GM12878 (cell line): ENCODE measurements around the gene PRPSAP2. TPM values are rescaled to one million over a fixed set of nuclear protein-coding genes. Genes with fewer than 3 reads are reported as not detected.

ENCODE experiments used
- ATAC-seq: fragments of 200-7000 bp; cut with Tn5 transposase; 3 replicates; pipeline ENCODE4 v1.9.1; 2020; ENCODE audit warnings: mild to moderate bottlenecking, moderate library complexity
- BruUV-seq: library from RNA; stranded (reverse); fragments of 400-500 nt; replicated peaks from 2 replicates; lab custom pipeline; 2021; lab: Mats Ljungman, UMichigan
- CTCF ChIA-PET: fragments of 300-600 bp; sonication (Branson Sonifier 250); formaldehyde crosslinking; extraction: SDS; loops from one replicate; lab custom pipeline; 2021; ENCODE audit warnings: inconsistent platforms; lab: Yijun Ruan, JAX
- POLR2A ChIA-PET: fragments of 350-600 bp; formaldehyde crosslinking; extraction: SDS; loops from one replicate; lab custom pipeline; 2021; ENCODE audit warnings: inconsistent platforms; lab: Charles Lee
- RAD21 ChIA-PET: fragments of 300-600 bp; sonication (Branson Sonifier 250); formaldehyde crosslinking; loops from one replicate; lab custom pipeline; 2023; ENCODE audit warnings: antibody characterized with exemption; ENCODE audit not compliant: unreplicated experiment; lab: Charles Lee
- SMC1A ChIA-PET: fragments of 300-600 bp; sonication (Branson Sonifier 250); formaldehyde crosslinking; loops from one replicate; lab custom pipeline; 2023; ENCODE audit not compliant: unreplicated experiment, uncharacterized antibody; lab: Charles Lee
- DNase-seq: peaks from one replicate; pipeline ENCODE4 v3.0.0-alpha.2; 2011; ENCODE audit warnings: low read depth, low spot score
- FAIRE-seq: peaks from 3 replicates; lab custom pipeline; 2011; peaks lifted over from hg19 to GRCh38; lab: Jason Lieb, UNC
- H2AFZ ChIP-seq: 2 replicates; pipeline ENCODE4 v1.6.0; 2011; ENCODE audit warnings: low read depth, low read length, control low read depth; ENCODE audit not compliant: control insufficient read depth
- H3K27ac ChIP-seq: 2 replicates; pipeline ENCODE4 v1.5.1; 2011; ENCODE audit warnings: control low read depth; ENCODE audit not compliant: control insufficient read depth, insufficient read depth
- H3K27me3 ChIP-seq, 2 experiments: replicated peaks in 1 of 2; 2 replicates each; pipeline versions ENCODE4 v1.6.0 to v1.6.1; 2011; ENCODE audit warnings: low read length in 1 of 2; ENCODE audit not compliant: control insufficient read depth in 2 of 2, insufficient read depth in 2 of 2
- H3K36me3 ChIP-seq, 2 experiments: 2 replicates each; pipeline ENCODE4 v1.5.1; 2011; ENCODE audit warnings: low read length in 1 of 2; ENCODE audit not compliant: control insufficient read depth in 2 of 2, insufficient read depth in 2 of 2
- H3K4me1 ChIP-seq: 2 replicates; pipeline ENCODE4 v1.6.1; 2011; ENCODE audit warnings: mild to moderate bottlenecking, low read length, moderate library complexity, mixed read lengths; ENCODE audit not compliant: control insufficient read depth, insufficient read depth
- H3K4me2 ChIP-seq: 2 replicates; pipeline ENCODE4 v1.6.0; 2011; ENCODE audit warnings: control low read depth; ENCODE audit not compliant: control insufficient read depth, insufficient read depth
- H3K4me3 ChIP-seq: fragments of 200-600 bp; sonication (generic); 2 replicates; pipeline ENCODE4 v1.5.1; 2016
- H3K79me2 ChIP-seq: 2 replicates; pipeline ENCODE4 v1.6.0; 2011; ENCODE audit warnings: low read length; ENCODE audit not compliant: control insufficient read depth, insufficient read depth
- H3K9ac ChIP-seq: 2 replicates; pipeline ENCODE4 v1.8.0; 2011; ENCODE audit warnings: low read length, control low read depth, mixed read lengths; ENCODE audit not compliant: control insufficient read depth, insufficient read depth
- H3K9me3 ChIP-seq: replicated peaks from 3 replicates; pipeline ENCODE4 v1.5.1; 2011; ENCODE audit warnings: mild to moderate bottlenecking, low read length; ENCODE audit not compliant: control insufficient read depth, insufficient read depth
- H4K20me1 ChIP-seq: 2 replicates; pipeline ENCODE4 v1.6.0; 2011; ENCODE audit not compliant: control insufficient read depth, insufficient read depth
- BCL11A ChIP-seq: IDR thresholded peaks from 2 replicates; pipeline ENCODE4 v1.6.1; 2011; ENCODE audit warnings: low read depth, low read length
- BHLHE40 ChIP-seq, 2 experiments: fragments of 450-650 bp in 1 of 2; IDR thresholded peaks; 2 replicates each; pipeline ENCODE4 v1.6.1; 2011 to 2017; ENCODE audit warnings: low read depth in 2 of 2, borderline replicate concordance in 1 of 2, improper control_type of control experiment in 1 of 2, low read length in 1 of 2, mild to moderate bottlenecking in 1 of 2
- CHD2 ChIP-seq: IDR thresholded peaks from 2 replicates; pipeline ENCODE4 v1.6.1; 2011; ENCODE audit warnings: low read depth, low read length, improper control_type of control experiment, borderline replicate concordance
- ETV6 ChIP-seq, 2 experiments: fragments of 450-650 bp in 1 of 2; IDR thresholded peaks in 1 of 2; conservative IDR thresholded peaks in 1 of 2; 2 replicates each; pipeline ENCODE4 v1.6.1; 2014; ENCODE audit warnings: antibody characterized with exemption in 1 of 2, borderline replicate concordance in 1 of 2, low read depth in 1 of 2, mild to moderate bottlenecking in 1 of 2, moderate library complexity in 1 of 2
- HDAC2 ChIP-seq: fragments of 200-600 bp; sonication (generic); IDR thresholded peaks from 2 replicates; pipeline ENCODE4 v1.6.1; 2017
- HDAC6 ChIP-seq: fragments of 200-600 bp; sonication (generic); IDR thresholded peaks from one replicate; pipeline ENCODE4 v1.8.0; 2017; ENCODE audit warnings: antibody characterized with exemption; ENCODE audit not compliant: unreplicated experiment
- HSF1 ChIP-seq: fragments of 150-350 bp; IDR thresholded peaks from 2 replicates; pipeline ENCODE4 v1.6.1; 2014; ENCODE audit warnings: mild to moderate bottlenecking, low read depth, low read length
- SMC3 ChIP-seq: IDR thresholded peaks from 2 replicates; pipeline ENCODE4 v1.6.1; 2011; ENCODE audit warnings: low read length, improper control_type of control experiment, borderline replicate concordance
- TCF12 ChIP-seq: IDR thresholded peaks from 2 replicates; pipeline ENCODE4 v1.6.1; 2011; ENCODE audit warnings: low read depth, mild to moderate bottlenecking, low read length
- USF1 ChIP-seq: IDR thresholded peaks from 2 replicates; pipeline ENCODE4 v1.6.1; 2011; ENCODE audit warnings: borderline replicate concordance, low read depth, mild to moderate bottlenecking, moderate library complexity, mixed read lengths, low read length; ENCODE audit not compliant: insufficient read depth; ENCODE audit errors: extremely low read length
- USF2 ChIP-seq: IDR thresholded peaks from 2 replicates; pipeline ENCODE4 v1.6.1; 2011; ENCODE audit warnings: low read depth, low read length, improper control_type of control experiment, borderline replicate concordance
- WGBS: methylation state at CpG from one replicate; pipeline ENCODE4 v1.1.6; 2016; ENCODE audit warnings: low lambda C conversion rate; ENCODE audit not compliant: insufficient replicate concordance, insufficient coverage; ENCODE audit errors: missing lambda C conversion rate; 5-methylcytosine and 5-hydroxymethylcytosine counted together
- in situ Hi-C: fragments of 300-500 bp; cut with MboI; formaldehyde crosslinking; loops from 9 replicates; pipeline ENCODE4 v1.14.3; 2018; ENCODE audit warnings: mixed read lengths
- intact Hi-C: fragments of 100-400 bp; cut with micrococcal nuclease; formaldehyde crosslinking; loops from one replicate; pipeline ENCODE4 v1.14.2; 2022; ENCODE audit not compliant: unreplicated experiment
- polyA plus RNA-seq, 11 experiments: library from polyadenylated mRNA; depleted of rRNA in 4 of 11; unstranded in 6 of 11; stranded (reverse) in 5 of 11; fragments of >200 nt; fragmentation: Nextera tagmentation in 4 of 11; fragmentation: Illumina TruSeq in 1 of 11; extraction: Ambion mirVana in 4 of 11; extraction: Trizol in 1 of 11; gene quantifications; 1 replicate in 1 of 11; 2 replicates in 10 of 11; pipeline versions ENCODE4 v1.2.1 to v1.2.3, GENCODE V29; 2011 to 2016; ENCODE audit warnings: inconsistent platforms in 2 of 11, missing spikeins in 2 of 11, low read depth in 1 of 11
- total RNA-seq, 4 experiments: library from RNA; depleted of rRNA in 3 of 4; stranded (reverse); fragments of >200 nt in 3 of 4; fragmentation: Illumina TruSeq in 1 of 4; extraction: Trizol in 1 of 4; gene quantifications; 2 replicates each; pipeline versions ENCODE4 v1.2.1 to v1.2.3, GENCODE V29; 2013 to 2021

The PRPSAP2 gene
- total and polyA plus RNA-seq, 10 of the 15 experiments (the other 5 are each of a cell fraction or from before 2014, with no cell fraction given): 33.2 to 102 (median 83.8) TPM

- CTCF ChIA-PET: interaction anchor here (1.5 to 1.8 kb wide), 2 partner anchors 9 to 100 kb away, joined by 5 to 7 read pairs; partner anchors contain the start of gene PRPSAP2
- no peak for DNase-seq
Measured at GRCh38 chr17:18958611-18959010, 100.7 kb downstream of the PRPSAP2 start.

More at GRCh38 chr17:18958611-18959010, 100.7 kb downstream of the PRPSAP2 start:
- intact Hi-C loops (no loop called here), in situ Hi-C loops (no loop called here)
- POLR2A ChIA-PET: no interaction called here
- RAD21 ChIA-PET: interaction anchor here (1.7 kb wide), 1 partner anchor 66 kb away, joined by 4 read pairs; no protein-coding TSS in a partner anchor
- SMC1A ChIA-PET: interaction anchor here (1.0 kb wide), 1 partner anchor 60 kb away, joined by 4 read pairs; no protein-coding TSS in a partner anchor
- WGBS: 89% methylated on average over 11 of the region's 11 CpGs
- no peak for TF ChIP-seq TCF12
- TF ChIP-seq USF1: no peak
- TF ChIP-seq BHLHE40 (IDR thresholded peaks at IDR 0.05; ENCODE audit: borderline replicate concordance in 1 of 2, low read depth in 2 of 2, low read length in 1 of 2): no peak
- TF ChIP-seq CHD2: no peak
- no peak for TF ChIP-seq SMC3
- no peak for TF ChIP-seq BCL11A
- no peak for TF ChIP-seq HDAC6
- no peak for TF ChIP-seq USF2
- no peak for TF ChIP-seq ETV6 (conservative IDR thresholded peaks at IDR 0.05 in 1 of 2, IDR thresholded peaks at IDR 0.05 in 1 of 2; ENCODE audit: borderline replicate concordance in 1 of 2, low read depth in 1 of 2)
- TF ChIP-seq HSF1: no peak
- TF ChIP-seq HDAC2: no peak
- Histone ChIP-seq H3K4me1 (peaks cover 10% of the 10 kb centered on the region), H3K79me2 (no peaks in the 10 kb centered on the region), H3K4me2 (no peak overlapping the region), H4K20me1 (no peaks in the 10 kb centered on the region), H3K9ac (no peak overlapping the region), H2AFZ (no peak overlapping the region), H3K4me3 (no peak overlapping the region), H3K36me3 (no peaks in the 10 kb centered on the region), H3K27ac (no peak overlapping the region), H3K9me3 (no peaks in the 10 kb centered on the region), H3K27me3 (no peaks in the 10 kb centered on the region)
- ATAC-seq (no peak), FAIRE-seq (no peak)
- no TSS peak for BruUV-seq
